Neural cell (in vitro differentiated cells): ENCODE results near the gene PBX1. TPM values are rescaled to one million over a fixed set of nuclear protein-coding genes. Genes with fewer than 3 reads are reported as not detected.

Experiments
- H2AFZ ChIP-seq: fragments of 200-600, 300-800 bp; sonication (generic), shearing (Covaris generic); 2 replicates; pipeline ENCODE4 v1.6.0; 2014; ENCODE audit warnings: low read depth, mild to moderate bottlenecking, antibody characterized with exemption, low read length, moderate library complexity
- H3F3A ChIP-seq: fragments of 200-600 bp; shearing (Covaris generic); 2 replicates; pipeline ENCODE4 v1.6.1; 2016; ENCODE audit warnings: mild to moderate bottlenecking, moderate library complexity, mixed read lengths, antibody characterized with exemption, low read length; ENCODE audit not compliant: insufficient read depth, poor library complexity, severe bottlenecking
- H3K27ac ChIP-seq: fragments of 200-600, 300-800 bp; sonication (generic), shearing (Covaris generic); 2 replicates; pipeline ENCODE4 v1.5.1; 2014; ENCODE audit warnings: mild to moderate bottlenecking, low read length, moderate library complexity
- H3K27me3 ChIP-seq: fragments of 300-800, 200-600 bp; sonication (generic), shearing (Covaris generic); 2 replicates; pipeline ENCODE4 v1.6.0; 2014; ENCODE audit warnings: mild to moderate bottlenecking, low read depth, low read length, moderate library complexity; ENCODE audit not compliant: insufficient read depth
- H3K36me3 ChIP-seq: fragments of 300-800, 200-600 bp; sonication (generic), shearing (Covaris generic); 2 replicates; pipeline ENCODE4 v1.5.1; 2014; ENCODE audit warnings: mild to moderate bottlenecking, antibody characterized with exemption, low read length, moderate library complexity; ENCODE audit not compliant: insufficient read depth
- H3K4me2 ChIP-seq: fragments of 300-800, 200-600 bp; sonication (generic), shearing (Covaris generic); 2 replicates; pipeline ENCODE4 v1.6.0; 2014; ENCODE audit warnings: mild to moderate bottlenecking, low read length
- H3K4me3 ChIP-seq: fragments of 300-800, 200-600 bp; sonication (generic), shearing (Covaris generic); 2 replicates; pipeline ENCODE4 v1.5.1; 2014; ENCODE audit warnings: mild to moderate bottlenecking, low read length, moderate library complexity
- H3K79me2 ChIP-seq: fragments of 200-600 bp; shearing (Covaris generic); replicated peaks from 2 replicates; pipeline ENCODE4 v1.6.0; 2014; ENCODE audit warnings: mild to moderate bottlenecking, low read length, moderate library complexity; ENCODE audit not compliant: insufficient read depth
- H3K9ac ChIP-seq: fragments of 300-800, 200-600 bp; sonication (generic), shearing (Covaris generic); 2 replicates; pipeline ENCODE4 v1.6.1; 2016; ENCODE audit warnings: mild to moderate bottlenecking, low read length, mixed read lengths
- H3K9me2 ChIP-seq: fragments of 200-600 bp; shearing (Covaris generic); 2 replicates; pipeline ENCODE4 v1.6.1; 2016; ENCODE audit warnings: mild to moderate bottlenecking, low read length, mixed read lengths; ENCODE audit not compliant: insufficient read depth
- H3K9me3 ChIP-seq: fragments of 200-600, 300-800 bp; sonication (generic), shearing (Covaris generic); 2 replicates; pipeline ENCODE4 v1.6.1; 2016; ENCODE audit warnings: mild to moderate bottlenecking, mixed run types, low read length, moderate library complexity, mixed read lengths
- H4K20me1 ChIP-seq: fragments of 200-600 bp; shearing (Covaris generic); 2 replicates; pipeline ENCODE4 v1.6.1; 2016; ENCODE audit warnings: mild to moderate bottlenecking, mixed run types; ENCODE audit not compliant: insufficient read depth
- CTCF ChIP-seq: fragments of 450-650 bp; IDR thresholded peaks from 2 replicates; pipeline ENCODE4 v1.5.1; 2014; ENCODE audit warnings: antibody characterized with exemption, mild to moderate bottlenecking, moderate library complexity; ENCODE audit not compliant: poor library complexity, severe bottlenecking
- EP300 ChIP-seq: fragments of 450-650 bp; conservative IDR thresholded peaks from 2 replicates; pipeline ENCODE4 v1.6.1; 2014; ENCODE audit warnings: antibody characterized with exemption, mild to moderate bottlenecking, moderate library complexity; ENCODE audit not compliant: poor library complexity, severe bottlenecking
- EZH2 ChIP-seq: fragments of 200-600, 300-800 bp; shearing (Covaris generic), sonication (generic); IDR thresholded peaks from 2 replicates; pipeline ENCODE4 v1.6.1; 2014; ENCODE audit warnings: antibody characterized with exemption, low read length, borderline replicate concordance, mild to moderate bottlenecking; ENCODE audit not compliant: insufficient read depth, poor library complexity, severe bottlenecking
- MXI1 ChIP-seq: fragments of 450-650 bp; conservative IDR thresholded peaks from 2 replicates; pipeline ENCODE4 v1.6.1; 2014; ENCODE audit warnings: antibody characterized with exemption, mild to moderate bottlenecking; ENCODE audit not compliant: poor library complexity, severe bottlenecking
- POLR2AphosphoS5 ChIP-seq: IDR thresholded peaks from 2 replicates; pipeline ENCODE4 v1.6.1; 2012
- RAD21 ChIP-seq: fragments of 450-650 bp; conservative IDR thresholded peaks from 2 replicates; pipeline ENCODE4 v1.6.1; 2014; ENCODE audit warnings: antibody characterized with exemption, mild to moderate bottlenecking, moderate library complexity
- SMC3 ChIP-seq: fragments of 450-650 bp; conservative IDR thresholded peaks from 2 replicates; pipeline ENCODE4 v1.6.1; 2014; ENCODE audit warnings: antibody characterized with exemption, mild to moderate bottlenecking, moderate library complexity; ENCODE audit not compliant: poor library complexity
- TAF1 ChIP-seq: IDR thresholded peaks from 2 replicates; pipeline ENCODE4 v1.6.1; 2012; ENCODE audit warnings: low read depth
- polyA plus RNA-seq: library from polyadenylated mRNA; depleted of rRNA; stranded (reverse); fragments of >200 nt; gene quantifications from 2 replicates; pipeline ENCODE4 v1.2.3, GENCODE V29; 2014
- TF ChIP-seq, protein P1 (sequence below): IDR thresholded peaks from 2 replicates; pipeline ENCODE4 v1.6.1; 2012; ENCODE audit warnings: borderline replicate concordance

Gene PBX1
- polyA plus RNA-seq, 1 donor from 2014 or later, result 42.4 TPM

DNA sequence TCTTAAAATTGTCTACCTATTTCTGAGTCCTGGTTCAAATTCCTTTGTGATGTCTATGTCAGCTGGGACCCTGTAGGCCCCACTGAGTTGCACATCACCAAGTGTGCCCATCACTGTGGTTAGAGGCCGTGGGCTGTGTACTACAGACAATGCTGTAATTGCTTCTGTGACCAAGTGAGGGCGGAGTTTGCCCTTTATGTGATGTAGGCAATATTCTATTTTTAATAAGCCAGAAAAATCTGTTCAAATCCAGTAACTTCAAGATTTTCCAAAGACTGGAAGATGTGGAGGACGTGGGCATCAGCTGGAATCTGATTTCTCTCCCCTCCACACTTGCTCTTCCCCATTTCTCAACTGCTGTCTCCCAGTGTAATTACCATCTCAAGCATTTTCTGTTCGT lies 215.4 kb downstream of the PBX1 start:
- H3K9me3 ChIP-seq, result no peaks in the 10 kb centered on the region
- no peak overlapping the region for H3K4me3 ChIP-seq
- no peaks in the 10 kb centered on the region for H3K9me2 ChIP-seq
- peaks cover 6% of the 10 kb centered on the region for H3F3A ChIP-seq
- no peaks in the 10 kb centered on the region for H3K27me3 ChIP-seq
- no peak overlapping the region for H3K4me2 ChIP-seq
- no peak overlapping the region for H2AFZ ChIP-seq
- no peaks in the 10 kb centered on the region for H3K36me3 ChIP-seq
- H3K9ac ChIP-seq, result no peak overlapping the region
- H3K27ac ChIP-seq, result no peak overlapping the region
- H4K20me1 ChIP-seq, result no peaks in the 10 kb centered on the region
- peaks cover 77% of the 10 kb centered on the region for H3K79me2 ChIP-seq
- no peak for TF ChIP-seq SMC3
- no peak for TF ChIP-seq RAD21
- TF ChIP-seq TAF1, result no peak
- TF ChIP-seq, protein P1, sequence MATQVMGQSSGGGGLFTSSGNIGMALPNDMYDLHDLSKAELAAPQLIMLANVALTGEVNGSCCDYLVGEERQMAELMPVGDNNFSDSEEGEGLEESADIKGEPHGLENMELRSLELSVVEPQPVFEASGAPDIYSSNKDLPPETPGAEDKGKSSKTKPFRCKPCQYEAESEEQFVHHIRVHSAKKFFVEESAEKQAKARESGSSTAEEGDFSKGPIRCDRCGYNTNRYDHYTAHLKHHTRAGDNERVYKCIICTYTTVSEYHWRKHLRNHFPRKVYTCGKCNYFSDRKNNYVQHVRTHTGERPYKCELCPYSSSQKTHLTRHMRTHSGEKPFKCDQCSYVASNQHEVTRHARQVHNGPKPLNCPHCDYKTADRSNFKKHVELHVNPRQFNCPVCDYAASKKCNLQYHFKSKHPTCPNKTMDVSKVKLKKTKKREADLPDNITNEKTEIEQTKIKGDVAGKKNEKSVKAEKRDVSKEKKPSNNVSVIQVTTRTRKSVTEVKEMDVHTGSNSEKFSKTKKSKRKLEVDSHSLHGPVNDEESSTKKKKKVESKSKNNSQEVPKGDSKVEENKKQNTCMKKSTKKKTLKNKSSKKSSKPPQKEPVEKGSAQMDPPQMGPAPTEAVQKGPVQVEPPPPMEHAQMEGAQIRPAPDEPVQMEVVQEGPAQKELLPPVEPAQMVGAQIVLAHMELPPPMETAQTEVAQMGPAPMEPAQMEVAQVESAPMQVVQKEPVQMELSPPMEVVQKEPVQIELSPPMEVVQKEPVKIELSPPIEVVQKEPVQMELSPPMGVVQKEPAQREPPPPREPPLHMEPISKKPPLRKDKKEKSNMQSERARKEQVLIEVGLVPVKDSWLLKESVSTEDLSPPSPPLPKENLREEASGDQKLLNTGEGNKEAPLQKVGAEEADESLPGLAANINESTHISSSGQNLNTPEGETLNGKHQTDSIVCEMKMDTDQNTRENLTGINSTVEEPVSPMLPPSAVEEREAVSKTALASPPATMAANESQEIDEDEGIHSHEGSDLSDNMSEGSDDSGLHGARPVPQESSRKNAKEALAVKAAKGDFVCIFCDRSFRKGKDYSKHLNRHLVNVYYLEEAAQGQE, result no peak
- TF ChIP-seq CTCF, result no peak
- no peak for TF ChIP-seq POLR2AphosphoS5
- no peak for TF ChIP-seq EP300
- TF ChIP-seq EZH2, result no peak
- no peak for TF ChIP-seq MXI1

- H3K79me2 ChIP-seq, result peaks cover 74% of the 10 kb centered on the region
- TF ChIP-seq CTCF, result no peak
- no peak for TF ChIP-seq EP300
- TF ChIP-seq EZH2, result no peak
- no peak for TF ChIP-seq MXI1
- TF ChIP-seq, protein P1, result no peak
- no peak for TF ChIP-seq RAD21
- TF ChIP-seq SMC3, result no peak
- no peak for TF ChIP-seq POLR2AphosphoS5
- TF ChIP-seq TAF1, result no peak
Observed at GRCh38 chr1:164774819-164775654, 216.1 kb downstream of the PBX1 start.

More at GRCh38 chr1:164774819-164775654, 216.1 kb downstream of the PBX1 start:
- no peaks in the 10 kb centered on the region for H3K36me3 ChIP-seq
- no peaks in the 10 kb centered on the region for H3K9me3 ChIP-seq
- H3K9me2 ChIP-seq, result no peaks in the 10 kb centered on the region
- H3K27ac ChIP-seq, result no peak overlapping the region
- H4K20me1 ChIP-seq, result no peaks in the 10 kb centered on the region
- no peaks in the 10 kb centered on the region for H3K27me3 ChIP-seq
- H3K9ac ChIP-seq, result no peak overlapping the region
- H2AFZ ChIP-seq, result no peak overlapping the region
- H3K4me2 ChIP-seq, result no peak overlapping the region
- H3F3A ChIP-seq, result peaks cover 6% of the 10 kb centered on the region
- H3K4me3 ChIP-seq, result no peak overlapping the region
